Activated CD4-positive, CD25-positive, alpha-beta regulatory T cell treated with anti-CD3 and anti-CD28 coated beads, Interleukin-2, amount 50 U/mL, for 72 hours (primary cell): ENCODE results near the gene HOXD3.

Experiments
- DNase-seq: peaks from one replicate; pipeline ENCODE4 v3.0.0; 2021

The HOXD3 gene

DNA sequence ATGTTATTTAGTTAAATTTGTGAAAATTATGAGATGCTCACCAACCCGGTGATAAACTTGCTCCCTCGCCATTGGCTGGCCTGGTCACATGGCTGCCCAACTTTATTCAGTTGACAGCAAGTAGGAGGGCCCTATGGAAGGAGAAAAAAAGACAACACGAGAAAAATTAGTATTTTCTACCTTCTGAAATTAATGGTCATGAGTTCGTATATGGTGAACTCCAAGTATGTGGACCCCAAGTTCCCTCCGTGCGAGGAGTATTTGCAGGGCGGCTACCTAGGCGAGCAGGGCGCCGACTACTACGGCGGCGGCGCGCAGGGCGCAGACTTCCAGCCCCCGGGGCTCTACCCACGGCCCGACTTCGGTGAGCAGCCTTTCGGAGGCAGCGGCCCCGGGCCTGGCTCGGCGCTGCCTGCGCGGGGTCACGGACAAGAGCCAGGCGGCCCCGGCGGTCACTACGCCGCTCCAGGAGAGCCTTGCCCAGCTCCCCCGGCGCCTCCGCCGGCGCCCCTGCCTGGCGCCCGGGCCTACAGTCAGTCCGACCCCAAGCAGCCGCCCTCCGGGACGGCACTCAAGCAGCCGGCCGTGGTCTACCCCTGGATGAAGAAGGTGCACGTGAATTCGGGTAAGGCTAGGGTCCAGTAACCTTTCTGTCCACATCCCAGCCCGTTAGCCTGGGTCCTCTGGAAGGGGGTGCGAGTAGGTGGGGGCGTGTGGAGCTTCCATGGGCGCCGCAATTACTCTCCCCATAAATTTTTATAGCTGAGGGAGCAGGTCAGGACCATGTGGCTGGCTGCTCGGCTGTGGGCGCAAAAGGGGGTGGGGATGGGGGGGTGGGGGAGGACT, 5.4 kb upstream of the HOXD3 start, which contains the start of gene HOXD4:
HOXD4 (plus strand) TSS at position 109 of the 846 bp plus-strand sequence; CDS start at position 193, 84 bp downstream.
- DNase-seq, result no peak

- DNase-seq, result no peak
Measured at GRCh38 chr2:176152350-176153181, 4.5 kb upstream of the HOXD3 start.

- no peak for DNase-seq
Measured at GRCh38 chr2:176154576-176155252, 2.4 kb upstream of the HOXD3 start.

DNA sequence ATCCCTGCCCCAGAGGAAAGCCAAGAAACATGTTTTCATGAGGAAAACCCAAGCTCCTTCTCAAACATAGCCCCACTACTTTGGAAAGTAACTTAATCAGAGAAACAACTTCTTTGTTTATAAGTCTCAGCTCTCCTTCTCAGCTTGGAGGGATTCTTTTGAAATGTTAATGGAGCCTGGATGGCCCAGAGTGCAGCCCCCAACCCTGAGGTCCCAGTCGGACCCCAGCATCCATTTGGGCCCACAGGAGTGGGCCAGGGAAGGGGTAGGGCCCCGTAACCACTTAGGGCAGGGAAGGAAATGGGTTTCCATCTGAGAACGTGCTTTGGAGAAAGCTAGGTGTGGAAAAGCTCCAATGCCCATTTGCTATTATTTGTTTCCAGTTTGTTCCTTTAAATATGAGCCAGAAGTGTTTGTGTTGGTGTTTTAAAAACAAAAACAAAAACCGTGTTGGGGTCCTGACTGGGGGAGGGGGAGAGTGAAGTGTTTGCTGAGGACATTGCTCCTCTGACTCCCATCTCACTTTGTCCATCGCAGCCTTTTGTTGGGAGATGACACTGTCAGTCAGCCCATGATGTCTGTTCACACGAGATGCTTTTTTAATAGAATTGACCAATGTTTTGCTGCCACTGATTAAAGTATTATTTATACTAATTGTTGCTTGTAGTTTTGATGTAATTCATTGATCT, 1.6 kb upstream of the HOXD3 start:
- no peak for DNase-seq

DNA sequence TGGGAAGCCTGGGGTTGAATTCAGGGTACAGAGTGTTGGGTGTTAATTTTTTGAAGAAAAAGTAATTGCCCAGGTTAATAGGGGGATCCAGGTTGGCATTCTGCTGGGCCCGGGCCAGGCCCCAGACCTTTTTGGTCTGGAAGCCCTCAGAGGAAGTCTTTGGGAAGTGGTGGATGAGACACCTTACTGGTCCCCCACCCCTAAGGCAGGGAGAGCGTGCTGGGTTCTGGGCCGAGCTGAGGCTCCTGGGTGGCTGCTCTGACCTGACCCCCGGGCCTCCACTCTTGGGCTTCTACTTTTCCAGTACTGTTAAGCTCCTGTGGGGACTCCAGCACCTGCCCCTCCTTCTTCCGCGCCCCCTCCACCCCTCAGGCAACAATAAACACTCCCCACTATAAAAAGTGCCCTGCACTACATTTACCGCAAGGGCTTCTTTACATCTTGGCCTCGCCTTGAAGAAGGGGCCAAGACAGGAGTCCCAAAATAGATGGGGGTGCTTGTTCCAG, 753 bp upstream of the HOXD3 start:
- DNase-seq, result no peak

- DNase-seq, result no peak
Measured at GRCh38 chr2:176157499-176158185, 535 bp downstream of the HOXD3 start.

DNA sequence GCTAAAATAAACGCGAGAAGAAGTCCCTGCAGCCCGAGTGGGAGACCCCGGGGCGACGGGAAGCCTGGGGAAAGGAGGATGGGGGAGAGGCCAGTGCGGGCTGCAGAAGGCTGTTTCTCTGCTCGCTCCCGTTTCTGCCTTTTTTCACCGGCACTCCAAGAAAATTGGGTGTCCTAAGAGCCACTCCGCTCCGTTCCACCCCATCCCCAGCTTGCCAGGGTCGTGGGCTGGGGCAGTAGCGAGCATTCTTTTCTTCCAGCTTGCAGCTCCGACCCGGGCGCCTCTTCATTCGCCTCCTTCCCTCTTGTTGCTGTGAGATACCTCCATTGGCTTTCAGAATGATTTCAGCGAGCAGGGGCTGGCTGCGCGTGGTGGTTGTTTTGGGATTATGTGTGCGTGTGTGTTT, 1.1 kb downstream of the HOXD3 start:
- DNase-seq, result no peak

DNA sequence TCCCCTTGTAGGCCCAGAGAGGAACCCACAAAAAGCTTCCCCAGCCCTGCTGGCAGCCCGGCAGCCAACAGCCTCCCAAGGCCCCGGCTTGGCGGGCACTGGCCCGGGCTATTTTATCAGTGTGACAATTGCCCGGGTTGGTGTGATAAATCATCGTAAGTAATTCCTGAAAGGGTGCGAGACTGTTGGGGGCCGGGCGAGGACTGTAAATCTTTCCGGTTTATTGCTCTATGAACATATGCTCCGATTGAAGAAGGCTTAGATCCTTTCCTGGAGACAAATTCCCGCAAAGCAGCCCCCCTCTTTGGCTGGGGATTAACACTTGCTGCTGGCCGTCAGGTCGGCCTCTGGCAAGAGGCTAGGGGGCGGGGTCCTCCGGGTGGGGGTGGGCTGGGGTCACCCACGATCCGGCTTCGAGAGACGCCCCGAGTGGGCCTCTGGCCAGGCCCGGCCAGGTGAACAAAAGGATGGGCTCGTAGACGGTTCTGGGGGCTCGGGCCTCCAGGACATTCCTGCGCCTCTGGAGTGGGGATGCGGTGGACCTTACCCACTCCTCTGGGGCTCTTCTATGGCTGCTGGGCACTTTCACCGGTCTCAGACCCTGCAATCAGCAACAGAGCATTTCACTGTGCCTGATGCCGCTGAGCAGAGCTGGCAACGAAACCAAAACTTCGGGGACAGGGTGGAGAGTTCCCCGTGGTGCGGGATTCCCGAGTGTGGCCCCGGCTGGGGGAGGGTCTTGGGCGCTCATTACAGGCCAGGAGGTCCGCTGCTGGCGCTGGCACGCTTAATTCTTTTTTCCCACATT, 2.0 kb downstream of the HOXD3 start:
- DNase-seq, result no peak

DNA sequence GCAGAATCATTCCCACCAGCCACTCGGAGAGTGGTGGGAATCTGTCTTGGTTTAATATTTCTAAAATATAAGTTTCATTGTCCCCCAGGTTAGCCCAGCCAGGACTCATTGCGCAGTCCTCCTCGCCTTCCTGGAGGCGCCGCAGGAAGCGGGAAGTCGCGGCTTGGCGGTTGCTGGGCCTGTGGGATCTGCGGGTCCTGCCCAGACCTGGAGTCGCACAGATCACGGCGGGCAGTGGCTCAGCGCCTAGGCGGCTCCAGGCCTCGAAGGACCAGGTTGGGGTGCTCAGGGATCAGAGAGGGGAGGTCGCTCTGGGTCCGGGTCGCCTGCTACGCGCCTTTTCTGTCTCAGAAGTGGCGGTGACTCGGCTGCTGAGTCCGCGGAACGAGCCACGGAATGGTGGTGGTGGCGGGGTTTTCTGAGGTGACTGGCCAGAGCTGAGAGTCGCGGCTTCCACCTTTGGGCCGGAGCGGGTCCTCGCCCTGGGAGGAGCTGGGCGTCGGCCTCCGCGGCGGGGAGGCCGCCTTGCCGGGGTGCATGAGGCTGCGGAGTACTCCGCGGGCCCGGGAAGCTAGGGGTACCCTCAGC, 2.6 kb downstream of the HOXD3 start:
- no peak for DNase-seq

DNA sequence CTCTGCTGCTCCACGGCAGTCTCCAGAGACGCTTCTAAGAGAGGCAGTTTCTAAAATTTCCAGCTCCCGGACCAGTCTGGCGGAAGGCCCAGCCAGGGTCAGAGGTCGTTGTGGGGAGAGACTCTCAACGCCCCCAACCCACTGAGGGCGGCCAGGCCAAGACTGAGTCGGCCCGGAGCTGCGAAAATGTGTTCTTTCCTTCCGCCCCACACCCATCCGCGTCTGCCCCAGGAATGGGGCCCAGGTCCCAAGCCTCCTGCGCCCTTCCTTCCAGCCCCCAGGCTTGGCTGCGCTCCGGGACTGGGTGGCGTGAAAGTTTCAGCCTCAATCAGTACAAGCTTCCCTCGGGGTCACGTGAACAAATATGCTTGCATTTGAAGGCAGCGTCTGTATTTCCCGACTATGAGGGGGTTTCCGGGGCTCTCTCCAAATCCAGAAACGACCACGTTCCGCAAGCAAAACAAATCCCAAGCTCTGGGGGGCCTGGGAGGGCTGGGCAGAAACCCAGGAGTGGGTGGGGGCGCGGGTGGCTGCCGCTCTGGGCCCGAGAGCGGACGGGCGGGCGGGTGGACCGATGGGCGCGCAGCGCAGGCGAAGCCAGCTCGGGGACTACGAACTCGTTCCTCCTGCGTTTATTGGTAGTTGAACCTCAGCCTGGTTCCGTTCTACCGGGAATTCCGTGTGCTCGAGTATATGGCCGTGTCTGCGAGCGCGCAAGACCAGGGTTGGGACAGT, 3.3 kb downstream of the HOXD3 start:
- DNase-seq, result no peak

DNA sequence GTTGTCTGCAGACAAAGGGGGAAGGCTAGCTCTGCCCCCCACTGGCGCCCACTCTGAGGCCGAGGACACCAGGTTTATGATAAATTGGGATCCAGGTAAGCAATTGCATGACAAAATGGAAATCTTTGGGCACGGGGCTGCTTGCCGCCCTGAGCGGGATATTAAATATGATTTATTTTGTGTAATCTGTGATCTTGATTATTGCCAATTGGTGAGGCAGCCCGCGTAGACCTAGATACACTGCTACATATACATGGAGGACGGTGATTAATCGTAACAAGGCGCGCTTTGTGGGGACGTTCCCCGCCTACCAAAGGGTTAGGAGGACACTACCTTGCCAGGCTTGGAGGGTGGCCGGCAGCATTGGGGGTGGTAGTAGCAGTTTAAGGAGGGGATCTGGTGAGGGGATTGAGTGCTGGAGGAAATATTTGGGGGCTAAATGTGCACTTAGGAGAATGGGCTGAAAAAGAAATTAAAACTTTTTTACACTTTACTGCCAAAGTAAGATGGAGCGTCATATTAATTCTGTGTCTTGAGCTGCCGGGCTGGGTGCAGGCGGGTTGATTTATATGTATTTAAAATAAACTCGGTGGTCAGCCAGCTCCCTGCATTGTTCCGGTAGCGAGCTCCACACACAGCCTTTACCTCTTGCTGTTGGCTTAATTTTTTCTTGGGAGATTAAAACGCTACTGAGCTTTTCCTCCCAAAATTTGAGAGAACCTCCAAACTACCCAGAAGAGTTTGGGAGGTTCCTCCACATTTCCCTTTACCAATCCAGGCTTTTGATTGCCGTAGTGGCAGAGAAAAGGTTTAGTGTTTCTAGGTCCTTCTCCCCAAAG, 4.1 kb downstream of the HOXD3 start:
- DNase-seq, result no peak

DNA sequence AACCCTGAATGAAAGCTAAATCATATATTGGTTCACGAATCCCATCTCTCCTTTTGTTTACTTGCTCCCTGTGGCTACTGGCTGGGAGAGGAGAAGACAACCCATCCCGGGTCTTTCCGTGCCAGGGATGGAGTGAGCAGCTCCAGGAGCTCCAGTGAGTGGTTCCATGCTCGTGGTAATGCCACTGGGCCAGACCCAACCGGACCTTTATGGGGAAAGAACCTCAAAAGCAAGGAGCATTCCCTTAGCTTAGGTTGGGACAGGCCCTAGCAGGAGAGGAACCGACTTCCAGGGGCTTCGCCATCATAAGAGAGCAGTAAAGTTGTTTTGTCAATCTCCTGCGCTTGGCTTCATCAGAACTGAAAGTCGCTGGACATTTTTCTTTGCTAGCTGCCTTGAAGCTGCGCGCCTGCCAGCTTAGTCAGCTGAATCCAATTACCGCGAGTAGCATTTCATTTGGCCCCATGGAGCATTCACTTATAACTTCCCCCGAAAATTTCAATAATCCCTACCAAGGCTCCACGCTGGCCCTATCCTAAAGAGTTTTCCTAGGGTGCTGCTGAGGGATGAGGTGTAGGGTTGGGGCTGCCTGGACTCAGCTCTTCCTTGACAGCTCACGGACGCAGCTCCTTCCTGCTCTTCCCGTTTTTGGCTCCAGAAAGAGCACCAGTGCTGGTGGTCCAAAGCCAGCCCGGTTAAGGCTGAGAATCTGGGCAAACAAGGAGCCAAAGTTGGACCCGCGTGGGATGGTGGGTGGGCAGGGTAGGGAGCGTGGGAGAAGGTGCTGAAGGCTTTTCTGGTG, 4.9 kb downstream of the HOXD3 start:
- no peak for DNase-seq

DNA sequence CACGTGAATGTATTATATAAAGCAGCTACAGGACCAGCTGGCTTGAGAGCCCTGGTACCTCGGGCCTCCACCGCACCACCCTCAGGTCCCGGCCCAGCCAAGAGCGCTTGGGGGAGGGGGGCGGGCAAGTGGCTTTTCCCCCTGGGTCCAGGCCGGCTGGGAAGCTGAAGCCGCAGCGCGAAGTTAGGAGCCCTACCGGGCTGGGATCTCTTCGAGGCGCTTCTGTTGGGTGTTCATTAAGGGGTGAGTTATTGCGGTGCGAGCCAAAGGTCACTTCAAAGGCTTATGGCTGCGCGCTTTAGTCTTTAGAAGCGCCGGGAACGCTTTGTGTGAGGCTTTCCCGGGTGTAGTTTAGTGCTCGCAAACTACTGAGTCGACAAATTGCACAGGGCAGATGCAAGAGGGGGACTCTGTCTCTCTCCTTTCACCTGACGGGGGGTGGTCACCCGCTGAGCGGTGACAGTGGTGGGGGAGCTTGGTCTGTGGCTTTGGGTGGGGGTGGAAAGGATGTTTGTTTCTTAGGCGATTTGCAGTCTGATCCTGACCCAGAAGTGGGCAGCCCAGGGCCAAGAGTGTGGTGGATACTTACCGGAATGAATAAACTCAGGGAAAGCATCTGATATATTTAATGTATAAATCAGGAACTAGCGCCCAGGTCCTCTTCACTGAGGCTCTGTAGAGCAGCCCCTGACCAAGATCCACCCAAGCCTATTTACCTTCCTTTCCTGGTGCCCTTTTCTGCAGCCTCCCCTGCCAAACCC, 6.0 kb downstream of the HOXD3 start:
- no peak for DNase-seq

GRCh38 chr2:176163672-176164056, 6.6 kb downstream of the HOXD3 start:
- no peak for DNase-seq

GRCh38 chr2:176164201-176164600, 7.1 kb downstream of the HOXD3 start:
- DNase-seq, result no peak

DNA sequence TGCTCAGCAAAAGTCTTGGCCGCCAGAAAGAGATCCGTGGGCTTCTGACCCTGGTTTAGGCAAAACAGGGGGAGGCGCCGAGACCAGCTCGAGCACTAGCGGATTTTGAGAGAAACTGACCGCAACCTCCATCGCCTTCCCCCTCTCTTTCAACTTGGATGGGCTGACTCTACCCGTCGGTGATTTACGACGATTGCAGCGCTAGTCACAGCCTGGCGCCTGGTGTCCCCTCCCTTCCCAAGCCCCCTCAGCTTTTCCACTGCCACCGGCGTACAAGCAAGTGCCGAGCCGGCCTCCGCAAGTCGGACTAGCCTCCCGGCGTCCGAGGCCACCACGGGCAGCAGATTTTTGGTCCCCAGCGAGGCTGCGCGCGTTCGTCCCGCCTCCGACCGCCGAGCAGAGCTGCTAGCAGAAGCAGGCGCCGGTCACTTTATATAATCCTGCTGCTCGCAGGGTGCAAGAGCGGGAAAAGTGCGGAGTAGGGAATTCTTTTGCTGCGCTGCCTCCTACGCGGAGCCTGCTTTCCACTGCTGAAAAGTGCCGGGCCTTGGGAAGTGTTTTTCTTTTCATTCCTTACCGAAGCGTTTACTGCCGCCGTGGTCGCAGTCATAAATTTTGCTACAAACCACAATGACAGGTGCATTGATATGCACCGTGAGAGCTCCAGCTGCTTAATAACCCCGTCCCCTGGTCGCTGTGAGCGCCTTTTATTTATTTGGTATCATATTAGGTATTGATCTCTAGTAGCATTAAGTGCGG, 7.7 kb downstream of the HOXD3 start:
- no peak for DNase-seq
